GM23338 (cell line): ENCODE data around the gene RLF. TPM values are rescaled to one million over a fixed set of nuclear protein-coding genes. Genes with fewer than 3 reads are reported as not detected.

Experiments
- ATAC-seq: fragments of 200-7000 bp; cut with Tn5 transposase; 3 replicates; pipeline ENCODE4 v1.9.1; 2020
- DNase-seq: peaks from one replicate; pipeline ENCODE4 v3.0.0-alpha.2; 2015; ENCODE audit warnings: low spot score
- H2AFZ ChIP-seq: fragments of 200-600 bp; sonication (generic); 2 replicates; pipeline ENCODE4 v1.8.0; 2016; ENCODE audit warnings: antibody characterized with exemption, mild to moderate bottlenecking, moderate library complexity
- H3F3A ChIP-seq: fragments of 200-600 bp; sonication (generic); replicated peaks from 2 replicates; pipeline ENCODE4 v1.8.0; 2017; ENCODE audit warnings: antibody characterized with exemption, mixed run types, low read depth
- H3K27ac ChIP-seq: fragments of 200-600 bp; sonication (generic); 2 replicates; pipeline ENCODE4 v1.6.1; 2016; ENCODE audit warnings: low read depth
- H3K27me3 ChIP-seq: fragments of 200-600 bp; sonication (generic); 2 replicates; pipeline ENCODE4 v1.8.0; 2016; ENCODE audit warnings: mild to moderate bottlenecking, mixed run types, moderate library complexity; ENCODE audit not compliant: insufficient read depth
- H3K36me3 ChIP-seq: fragments of 200-600 bp; sonication (generic); 2 replicates; pipeline ENCODE4 v1.8.0; 2016; ENCODE audit warnings: mild to moderate bottlenecking; ENCODE audit not compliant: insufficient read depth
- H3K4me1 ChIP-seq: fragments of 200-600 bp; sonication (generic); 2 replicates; pipeline ENCODE4 v1.8.0; 2016; ENCODE audit warnings: mild to moderate bottlenecking, moderate library complexity; ENCODE audit not compliant: insufficient read depth
- H3K4me2 ChIP-seq: fragments of 200-600 bp; sonication (generic); 2 replicates; pipeline ENCODE4 v1.7.1; 2017; ENCODE audit warnings: mixed run types
- H3K4me3 ChIP-seq: fragments of 200-600 bp; sonication (generic); 2 replicates; pipeline ENCODE4 v1.6.1; 2016; ENCODE audit warnings: mixed run types
- H3K79me2 ChIP-seq: fragments of 200-600 bp; sonication (generic); replicated peaks from 2 replicates; pipeline ENCODE4 v1.8.0; 2017; ENCODE audit warnings: mild to moderate bottlenecking; ENCODE audit not compliant: insufficient read depth
- H3K9me2 ChIP-seq: fragments of 200-600 bp; sonication (generic); 2 replicates; pipeline ENCODE4 v1.8.0; 2017; ENCODE audit not compliant: insufficient read depth
- H4K20me1 ChIP-seq: fragments of 200-600 bp; sonication (generic); replicated peaks from 2 replicates; pipeline ENCODE4 v1.8.0; 2017; ENCODE audit warnings: mild to moderate bottlenecking; ENCODE audit not compliant: insufficient read depth
- H3K27ac Mint-ChIP-seq: 2 replicates; pipeline ENCODE4 v1.8.0; 2020; ENCODE audit warnings: inconsistent platforms, mild to moderate bottlenecking, moderate library complexity, mixed read lengths
- H3K27me3 Mint-ChIP-seq: 3 replicates; pipeline ENCODE4 v1.8.0; 2022; ENCODE audit warnings: low read depth, mild to moderate bottlenecking, moderate library complexity, mixed read lengths, inconsistent platforms; ENCODE audit not compliant: insufficient read depth, poor library complexity
- H3K36me3 Mint-ChIP-seq: 3 replicates; pipeline ENCODE4 v1.8.0; 2021; ENCODE audit warnings: low read depth, mild to moderate bottlenecking, inconsistent platforms, moderate library complexity, mixed read lengths
- H3K4me1 Mint-ChIP-seq: 3 replicates; pipeline ENCODE4 v1.8.0; 2020; ENCODE audit warnings: mild to moderate bottlenecking, inconsistent platforms, mixed read lengths
- H3K4me3 Mint-ChIP-seq: 3 replicates; pipeline ENCODE4 v1.8.0; 2021; ENCODE audit warnings: moderate library complexity, mild to moderate bottlenecking, inconsistent platforms, mixed read lengths
- H3K9me3 Mint-ChIP-seq: 3 replicates; pipeline ENCODE4 v1.8.0; 2020; ENCODE audit warnings: moderate library complexity, mild to moderate bottlenecking, inconsistent platforms, mixed read lengths
- CREB1 ChIP-seq: fragments of 250-450 bp; sonication (Bioruptor Pico); IDR thresholded peaks from 2 replicates; pipeline ENCODE4 v1.5.0; 2020; ENCODE audit warnings: low read depth, mild to moderate bottlenecking, moderate library complexity
- EZH2 ChIP-seq: fragments of 200-600 bp; sonication (generic); IDR thresholded peaks from one replicate; pipeline ENCODE4 v1.8.0; 2017; ENCODE audit warnings: antibody characterized with exemption, mild to moderate bottlenecking, low read depth; ENCODE audit not compliant: unreplicated experiment
- NANOG ChIP-seq: IDR thresholded peaks from 2 replicates; pipeline ENCODE4 v1.6.1; 2016; ENCODE audit warnings: antibody characterized with exemption, borderline replicate concordance
- POLR2AphosphoS5 ChIP-seq: IDR thresholded peaks from 2 replicates; pipeline ENCODE4 v1.6.1; 2016; ENCODE audit warnings: antibody characterized with exemption, low read depth
- STAT1 ChIP-seq: IDR thresholded peaks from one replicate; pipeline ENCODE4 v1.6.1; 2016; ENCODE audit warnings: antibody characterized with exemption; ENCODE audit not compliant: unreplicated experiment
- ZNF331 ChIP-seq: fragments of 250-450 bp; sonication (Bioruptor Pico); IDR thresholded peaks from 2 replicates; pipeline ENCODE4 v1.5.0; 2020; ENCODE audit warnings: low read depth, mild to moderate bottlenecking, moderate library complexity
- polyA plus RNA-seq: library from polyadenylated mRNA; unstranded; fragments of >200 nt; fragmentation: Nextera tagmentation; extraction: Ambion mirVana; gene quantifications from 2 replicates; pipeline ENCODE4 v1.2.1, GENCODE V29; 2016
- total RNA-seq: library from RNA; depleted of rRNA; stranded (reverse); fragments of >200 nt; shearing (Covaris generic); gene quantifications from 2 replicates; pipeline ENCODE4 v1.2.3, GENCODE V29; 2014
- TF ChIP-seq, protein P1 (sequence below): fragments of 250-450 bp; sonication (Bioruptor Pico); IDR thresholded peaks from 2 replicates; pipeline ENCODE4 v1.5.0; 2020; ENCODE audit warnings: mild to moderate bottlenecking, moderate library complexity
- TF ChIP-seq, protein P2 (sequence below): IDR thresholded peaks from 2 replicates; pipeline ENCODE4 v1.6.1; 2016; ENCODE audit warnings: antibody characterized with exemption
- TF ChIP-seq, protein P3 (sequence below), 2 experiments: fragments of 200-600 bp in 1 of 2; sonication (generic) in 1 of 2; conservative IDR thresholded peaks; 2 replicates each; pipeline versions ENCODE4 v1.5.1 to v1.6.1; 2016 to 2017; ENCODE audit warnings: antibody characterized with exemption in 2 of 2, low read depth in 2 of 2, mild to moderate bottlenecking in 2 of 2, moderate library complexity in 1 of 2

Gene RLF
- total and polyA plus RNA-seq, 2 experiments from 2014 or later: 6.6 to 21.1 TPM

DNA sequence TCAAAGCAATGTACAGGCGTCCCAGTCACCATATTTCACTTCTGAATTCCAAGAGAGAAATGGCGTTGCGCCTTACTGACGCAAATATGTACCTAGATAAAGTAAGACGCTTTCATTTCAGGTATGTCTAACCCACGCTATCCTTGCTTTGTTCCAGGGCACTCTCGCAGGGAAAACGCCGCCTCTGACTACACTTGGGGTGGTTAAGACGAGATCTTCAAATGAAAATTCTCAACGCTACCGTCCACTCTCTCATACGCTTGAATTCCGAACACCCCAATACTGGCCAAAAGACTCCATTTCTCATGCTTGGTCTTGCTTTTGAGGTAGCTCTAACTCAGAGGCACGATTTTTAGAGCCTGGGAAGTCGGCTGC lies 96.1 kb downstream of the RLF start:
- peaks cover 52% of the 10 kb centered on the region for H3K79me2 ChIP-seq

DNA sequence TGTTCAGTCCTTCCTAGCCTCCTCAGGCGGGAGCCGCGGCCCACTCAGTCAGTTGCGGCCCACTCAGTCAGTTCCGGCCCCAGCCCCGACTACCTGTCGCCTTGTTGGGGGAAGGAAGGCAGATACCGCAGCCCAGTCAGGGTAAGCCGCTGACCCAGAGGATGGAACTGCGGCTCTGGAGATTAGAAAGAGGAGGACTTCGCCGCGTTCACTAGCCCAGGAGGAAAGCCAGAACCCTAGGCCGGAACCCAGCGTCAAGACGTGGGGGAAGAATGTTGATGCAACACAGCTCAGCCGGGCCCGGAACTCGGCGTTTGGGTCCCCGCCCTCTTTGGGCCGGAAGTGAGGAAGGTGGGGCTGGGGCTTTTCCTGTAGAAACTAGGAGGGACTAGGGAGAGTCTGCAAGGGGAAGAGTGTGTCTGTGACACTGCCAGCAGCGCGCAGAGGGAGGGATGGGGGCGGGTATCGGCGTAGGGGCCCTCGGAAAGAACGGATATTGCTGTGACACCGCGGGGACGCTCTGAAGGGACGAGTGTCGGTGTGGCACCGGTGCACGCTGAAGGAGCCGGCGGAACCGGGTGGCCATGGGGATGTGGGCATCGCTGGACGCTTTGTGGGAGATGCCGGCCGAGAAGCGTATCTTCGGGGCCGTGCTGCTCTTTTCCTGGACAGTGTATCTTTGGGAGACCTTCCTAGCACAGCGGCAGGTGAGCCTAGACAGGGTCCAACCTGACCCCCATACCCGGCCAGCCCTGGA lies 96.7 kb downstream of the RLF start, which contains the start of gene ZMPSTE24:
Gene ZMPSTE24, plus strand, starts transcription at position 549 of the 757 bp plus-strand sequence. Its CDS starts 36 bp downstream, at position 585.
- peak; percentile 97 for ATAC-seq
- DNase-seq: peak; percentile 98
- Histone ChIP-seq H3K36me3 (peaks cover 26% of the 10 kb centered on the region), H3K4me2 (peak within 1 kb of the TSS; percentile 99), H3F3A (no peaks in the 10 kb centered on the region; the same call in 1 of the 2 replicates), H3K27ac (peak within 1 kb of the TSS; percentile 99), H3K9me2 (no peaks in the 10 kb centered on the region), H3K4me3 (peak within 1 kb of the TSS; percentile 87), H2AFZ (peak within 1 kb of the TSS; percentile 99), H3K27me3 (no peaks in the 10 kb centered on the region), H3K4me1 (peaks cover 8% of the 10 kb centered on the region; the same call in 1 of the 2 replicates), H3K79me2 (peaks cover 57% of the 10 kb centered on the region), H4K20me1 (peaks cover 4% of the 10 kb centered on the region; the same call in 1 of the 2 replicates)
- peaks cover 27% of the 10 kb centered on the region for H3K36me3 Mint-ChIP-seq
- peaks cover 4% of the 10 kb centered on the region for H3K27me3 Mint-ChIP-seq
- peaks cover 4% of the 10 kb centered on the region; the same call in 1 of the 3 replicates for H3K4me1 Mint-ChIP-seq
- peak within 1 kb of the TSS; percentile 93 for H3K4me3 Mint-ChIP-seq
- H3K9me3 Mint-ChIP-seq: no peaks in the 10 kb centered on the region
- peak within 1 kb of the TSS; percentile 97 for H3K27ac Mint-ChIP-seq
- no peak for TF ChIP-seq STAT1
- peak; percentile 91 for TF ChIP-seq POLR2AphosphoS5
- TF ChIP-seq, protein P1, sequence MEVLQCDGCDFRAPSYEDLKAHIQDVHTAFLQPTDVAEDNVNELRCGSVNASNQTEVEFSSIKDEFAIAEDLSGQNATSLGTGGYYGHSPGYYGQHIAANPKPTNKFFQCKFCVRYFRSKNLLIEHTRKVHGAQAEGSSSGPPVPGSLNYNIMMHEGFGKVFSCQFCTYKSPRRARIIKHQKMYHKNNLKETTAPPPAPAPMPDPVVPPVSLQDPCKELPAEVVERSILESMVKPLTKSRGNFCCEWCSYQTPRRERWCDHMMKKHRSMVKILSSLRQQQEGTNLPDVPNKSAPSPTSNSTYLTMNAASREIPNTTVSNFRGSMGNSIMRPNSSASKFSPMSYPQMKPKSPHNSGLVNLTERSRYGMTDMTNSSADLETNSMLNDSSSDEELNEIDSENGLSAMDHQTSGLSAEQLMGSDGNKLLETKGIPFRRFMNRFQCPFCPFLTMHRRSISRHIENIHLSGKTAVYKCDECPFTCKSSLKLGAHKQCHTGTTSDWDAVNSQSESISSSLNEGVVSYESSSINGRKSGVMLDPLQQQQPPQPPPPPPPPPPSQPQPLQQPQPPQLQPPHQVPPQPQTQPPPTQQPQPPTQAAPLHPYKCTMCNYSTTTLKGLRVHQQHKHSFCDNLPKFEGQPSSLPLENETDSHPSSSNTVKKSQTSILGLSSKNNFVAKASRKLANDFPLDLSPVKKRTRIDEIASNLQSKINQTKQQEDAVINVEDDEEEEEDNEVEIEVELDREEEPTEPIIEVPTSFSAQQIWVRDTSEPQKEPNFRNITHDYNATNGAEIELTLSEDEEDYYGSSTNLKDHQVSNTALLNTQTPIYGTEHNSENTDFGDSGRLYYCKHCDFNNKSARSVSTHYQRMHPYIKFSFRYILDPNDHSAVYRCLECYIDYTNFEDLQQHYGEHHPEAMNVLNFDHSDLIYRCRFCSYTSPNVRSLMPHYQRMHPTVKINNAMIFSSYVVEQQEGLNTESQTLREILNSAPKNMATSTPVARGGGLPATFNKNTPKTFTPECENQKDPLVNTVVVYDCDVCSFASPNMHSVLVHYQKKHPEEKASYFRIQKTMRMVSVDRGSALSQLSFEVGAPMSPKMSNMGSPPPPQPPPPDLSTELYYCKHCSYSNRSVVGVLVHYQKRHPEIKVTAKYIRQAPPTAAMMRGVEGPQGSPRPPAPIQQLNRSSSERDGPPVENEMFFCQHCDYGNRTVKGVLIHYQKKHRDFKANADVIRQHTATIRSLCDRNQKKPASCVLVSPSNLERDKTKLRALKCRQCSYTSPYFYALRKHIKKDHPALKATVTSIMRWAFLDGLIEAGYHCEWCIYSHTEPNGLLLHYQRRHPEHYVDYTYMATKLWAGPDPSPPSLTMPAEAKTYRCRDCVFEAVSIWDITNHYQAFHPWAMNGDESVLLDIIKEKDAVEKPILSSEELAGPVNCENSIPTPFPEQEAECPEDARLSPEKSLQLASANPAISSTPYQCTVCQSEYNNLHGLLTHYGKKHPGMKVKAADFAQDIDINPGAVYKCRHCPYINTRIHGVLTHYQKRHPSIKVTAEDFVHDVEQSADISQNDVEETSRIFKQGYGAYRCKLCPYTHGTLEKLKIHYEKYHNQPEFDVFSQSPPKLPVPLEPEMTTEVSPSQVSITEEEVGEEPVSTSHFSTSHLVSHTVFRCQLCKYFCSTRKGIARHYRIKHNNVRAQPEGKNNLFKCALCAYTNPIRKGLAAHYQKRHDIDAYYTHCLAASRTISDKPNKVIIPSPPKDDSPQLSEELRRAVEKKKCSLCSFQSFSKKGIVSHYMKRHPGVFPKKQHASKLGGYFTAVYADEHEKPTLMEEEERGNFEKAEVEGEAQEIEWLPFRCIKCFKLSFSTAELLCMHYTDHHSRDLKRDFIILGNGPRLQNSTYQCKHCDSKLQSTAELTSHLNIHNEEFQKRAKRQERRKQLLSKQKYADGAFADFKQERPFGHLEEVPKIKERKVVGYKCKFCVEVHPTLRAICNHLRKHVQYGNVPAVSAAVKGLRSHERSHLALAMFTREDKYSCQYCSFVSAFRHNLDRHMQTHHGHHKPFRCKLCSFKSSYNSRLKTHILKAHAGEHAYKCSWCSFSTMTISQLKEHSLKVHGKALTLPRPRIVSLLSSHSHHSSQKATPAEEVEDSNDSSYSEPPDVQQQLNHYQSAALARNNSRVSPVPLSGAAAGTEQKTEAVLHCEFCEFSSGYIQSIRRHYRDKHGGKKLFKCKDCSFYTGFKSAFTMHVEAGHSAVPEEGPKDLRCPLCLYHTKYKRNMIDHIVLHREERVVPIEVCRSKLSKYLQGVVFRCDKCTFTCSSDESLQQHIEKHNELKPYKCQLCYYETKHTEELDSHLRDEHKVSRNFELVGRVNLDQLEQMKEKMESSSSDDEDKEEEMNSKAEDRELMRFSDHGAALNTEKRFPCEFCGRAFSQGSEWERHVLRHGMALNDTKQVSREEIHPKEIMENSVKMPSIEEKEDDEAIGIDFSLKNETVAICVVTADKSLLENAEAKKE (CRISPR knock-in tag): no peak
- TF ChIP-seq NANOG: no peak

More for the DNA sequence above, 96.1 kb downstream of the RLF start:
- no peak for TF ChIP-seq POLR2AphosphoS5
- TF ChIP-seq CREB1 (CRISPR knock-in tag): no peak
- TF ChIP-seq EZH2: no peak
- no peak for TF ChIP-seq NANOG
- TF ChIP-seq STAT1: no peak
- TF ChIP-seq, protein P2, sequence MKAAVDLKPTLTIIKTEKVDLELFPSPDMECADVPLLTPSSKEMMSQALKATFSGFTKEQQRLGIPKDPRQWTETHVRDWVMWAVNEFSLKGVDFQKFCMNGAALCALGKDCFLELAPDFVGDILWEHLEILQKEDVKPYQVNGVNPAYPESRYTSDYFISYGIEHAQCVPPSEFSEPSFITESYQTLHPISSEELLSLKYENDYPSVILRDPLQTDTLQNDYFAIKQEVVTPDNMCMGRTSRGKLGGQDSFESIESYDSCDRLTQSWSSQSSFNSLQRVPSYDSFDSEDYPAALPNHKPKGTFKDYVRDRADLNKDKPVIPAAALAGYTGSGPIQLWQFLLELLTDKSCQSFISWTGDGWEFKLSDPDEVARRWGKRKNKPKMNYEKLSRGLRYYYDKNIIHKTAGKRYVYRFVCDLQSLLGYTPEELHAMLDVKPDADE: no peak
- no peak for TF ChIP-seq ZNF331 (CRISPR knock-in tag)
- TF ChIP-seq, protein P3, sequence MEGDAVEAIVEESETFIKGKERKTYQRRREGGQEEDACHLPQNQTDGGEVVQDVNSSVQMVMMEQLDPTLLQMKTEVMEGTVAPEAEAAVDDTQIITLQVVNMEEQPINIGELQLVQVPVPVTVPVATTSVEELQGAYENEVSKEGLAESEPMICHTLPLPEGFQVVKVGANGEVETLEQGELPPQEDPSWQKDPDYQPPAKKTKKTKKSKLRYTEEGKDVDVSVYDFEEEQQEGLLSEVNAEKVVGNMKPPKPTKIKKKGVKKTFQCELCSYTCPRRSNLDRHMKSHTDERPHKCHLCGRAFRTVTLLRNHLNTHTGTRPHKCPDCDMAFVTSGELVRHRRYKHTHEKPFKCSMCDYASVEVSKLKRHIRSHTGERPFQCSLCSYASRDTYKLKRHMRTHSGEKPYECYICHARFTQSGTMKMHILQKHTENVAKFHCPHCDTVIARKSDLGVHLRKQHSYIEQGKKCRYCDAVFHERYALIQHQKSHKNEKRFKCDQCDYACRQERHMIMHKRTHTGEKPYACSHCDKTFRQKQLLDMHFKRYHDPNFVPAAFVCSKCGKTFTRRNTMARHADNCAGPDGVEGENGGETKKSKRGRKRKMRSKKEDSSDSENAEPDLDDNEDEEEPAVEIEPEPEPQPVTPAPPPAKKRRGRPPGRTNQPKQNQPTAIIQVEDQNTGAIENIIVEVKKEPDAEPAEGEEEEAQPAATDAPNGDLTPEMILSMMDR (conservative IDR thresholded peaks at IDR 0.05; ENCODE audit: low read depth in 2 of 2): no peak
- H3K9me2 ChIP-seq: no peaks in the 10 kb centered on the region
- Mint-ChIP-seq H3K27me3 (peaks cover 4% of the 10 kb centered on the region), H3K9me3 (no peaks in the 10 kb centered on the region), H3K27ac (peak overlapping the region; percentile 97), H3K36me3 (peaks cover 23% of the 10 kb centered on the region), H3K4me3 (peak overlapping the region; percentile 93), H3K4me1 (peaks cover 4% of the 10 kb centered on the region; the same call in 1 of the 3 replicates)
- peak overlapping the region; percentile 87 for H3K4me3 ChIP-seq
- ATAC-seq (peak; percentile 3; the same call in 2 of the 3 replicates), DNase-seq (peak; percentile 33)
- peak overlapping the region; percentile 99 for H3K27ac ChIP-seq
- peaks cover 21% of the 10 kb centered on the region for H3K36me3 ChIP-seq
- peaks cover 8% of the 10 kb centered on the region; the same call in 1 of the 2 replicates for H3K4me1 ChIP-seq
- no peaks in the 10 kb centered on the region for H3K27me3 ChIP-seq
- H2AFZ ChIP-seq: peak overlapping the region; percentile 94
- no peaks in the 10 kb centered on the region; the same call in 1 of the 2 replicates for H3F3A ChIP-seq
- H4K20me1 ChIP-seq: peaks cover 4% of the 10 kb centered on the region; the same call in 1 of the 2 replicates
- peak overlapping the region; percentile 78 for H3K4me2 ChIP-seq
